HG03045 (cell line): ENCODE data around the gene TRIM16.
"Not testable (repeated sequence)": the region's sequence is repeated elsewhere in the genome, so short reads cannot be mapped to it uniquely, and the experiment has no call there.

Experiments used
- ATAC-seq: cut with Tn5 transposase; IDR thresholded peaks from one replicate; pipeline ENCODE4 v1.9.1; 2021; ENCODE audit warnings: mild to moderate bottlenecking, moderate library complexity; ENCODE audit not compliant: unreplicated experiment

TRIM16 gene

GRCh38 chr17:15619331-15620058 lies 64.6 kb downstream of the TRIM16 start, which contains the start of gene FBXW10B:
TSS of gene FBXW10B (minus strand) at chr17:15619704. CDS start at chr17:15619512, 192 bp downstream.
- ATAC-seq, result not testable (repeated sequence)

GRCh38 chr17:15616828-15617227 lies 67.3 kb downstream of the TRIM16 start:
- not testable (repeated sequence) for ATAC-seq

DNA sequence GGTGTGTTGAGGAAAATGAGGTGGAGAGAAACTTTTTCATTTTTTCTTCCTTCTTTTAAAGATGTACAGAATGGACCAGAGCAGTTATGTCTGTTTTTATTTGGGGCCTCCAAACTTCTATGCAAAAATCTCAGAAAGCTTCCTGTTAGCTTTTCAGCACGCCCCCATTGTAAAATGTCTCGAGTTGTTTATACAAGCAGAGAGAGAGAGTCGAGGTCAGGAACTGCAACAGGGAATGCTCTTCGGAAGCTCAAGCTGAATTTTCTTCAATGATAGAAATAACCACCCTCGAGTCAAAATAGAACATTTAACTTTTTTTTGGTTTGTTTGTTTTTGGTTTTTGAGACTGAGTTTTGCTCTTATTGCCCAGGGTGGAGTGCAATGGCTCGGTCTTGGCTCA lies 68.3 kb downstream of the TRIM16 start:
- ATAC-seq, result not testable (repeated sequence)

DNA sequence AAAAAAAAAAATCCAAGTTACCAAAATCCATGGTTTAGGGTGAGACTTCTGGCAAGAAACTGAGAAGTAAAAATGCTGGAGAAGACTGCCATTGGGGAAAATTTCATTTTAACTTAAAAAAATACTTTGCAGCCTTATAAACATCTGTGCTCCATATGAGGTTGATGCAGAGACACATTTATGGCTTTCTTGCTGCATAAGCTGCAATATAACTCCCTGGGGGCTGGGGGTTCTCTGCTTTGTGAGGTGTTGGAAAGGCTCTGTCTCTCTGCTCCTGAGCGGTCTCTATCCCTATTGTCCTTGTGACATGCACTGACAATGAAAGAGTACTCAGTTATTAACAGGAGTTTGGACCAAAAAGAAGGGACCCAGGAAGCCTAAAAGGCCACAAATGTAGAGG lies 71.0 kb downstream of the TRIM16 start:
- not testable (repeated sequence) for ATAC-seq

DNA sequence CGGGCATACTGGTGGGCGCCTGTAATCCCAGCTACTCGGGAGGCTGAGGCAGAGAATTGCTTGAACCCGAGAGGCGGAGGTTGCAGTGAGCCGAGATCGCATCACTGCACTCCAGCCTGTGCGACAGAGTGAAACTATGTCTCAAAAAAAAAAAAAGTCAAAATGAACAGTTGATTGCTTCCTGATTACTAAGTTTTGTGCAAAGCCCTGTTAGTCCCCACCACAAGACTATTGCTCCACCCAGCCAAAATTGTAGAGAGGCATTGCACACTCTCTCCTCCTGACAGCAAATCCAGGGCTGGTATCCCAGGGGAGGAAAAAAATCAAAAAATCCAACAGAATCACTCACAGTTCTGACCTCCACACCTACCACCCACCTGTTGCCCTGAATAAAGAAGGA lies 91.2 kb downstream of the TRIM16 start:
- ATAC-seq, result not testable (repeated sequence)

DNA sequence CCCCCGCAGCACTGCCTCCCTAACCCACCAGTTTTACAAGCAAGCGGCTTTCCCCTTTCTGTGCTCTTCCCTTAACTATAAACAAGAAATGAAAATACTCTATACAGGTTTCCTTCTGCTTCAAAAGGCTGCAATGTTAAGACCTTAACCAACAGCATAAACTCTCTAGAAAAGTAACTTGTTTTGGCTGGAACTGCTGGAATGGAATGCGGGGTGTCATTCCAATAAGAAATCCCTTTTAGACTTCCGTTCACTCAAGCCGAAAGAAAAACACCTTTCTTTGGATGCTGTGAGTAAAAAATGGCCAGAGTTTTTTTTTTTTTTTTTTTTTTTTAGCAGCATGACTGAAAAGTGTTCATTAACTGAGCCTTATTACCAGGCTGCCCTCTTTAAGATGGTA lies 92.1 kb downstream of the TRIM16 start:
- ATAC-seq, result not testable (repeated sequence)

DNA sequence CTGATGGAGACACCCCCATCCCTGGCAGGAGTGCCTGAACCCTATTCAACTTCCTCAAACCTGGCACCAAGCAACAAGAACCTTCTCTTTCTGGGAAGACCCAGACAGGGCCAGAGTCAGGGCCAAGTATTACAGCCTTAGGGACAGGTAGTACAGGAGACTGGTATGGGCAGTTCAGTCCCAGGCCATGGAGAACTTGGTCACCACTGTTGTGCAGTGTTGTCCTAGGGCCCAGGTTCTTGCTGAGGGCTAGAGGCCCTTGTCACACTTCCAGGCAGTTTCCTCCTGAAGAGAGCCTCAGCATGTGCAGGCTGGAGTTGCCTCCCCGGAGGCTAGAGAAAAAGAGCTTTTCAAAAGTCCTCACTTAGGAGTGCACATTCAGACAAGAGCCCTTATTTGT lies 93.3 kb downstream of the TRIM16 start:
- not testable (repeated sequence) for ATAC-seq

GRCh38 chr17:15589544-15590536 lies 94.3 kb downstream of the TRIM16 start:
- ATAC-seq, result not testable (repeated sequence)

GRCh38 chr17:15588017-15588416 lies 96.1 kb downstream of the TRIM16 start:
- ATAC-seq, result not testable (repeated sequence)

DNA sequence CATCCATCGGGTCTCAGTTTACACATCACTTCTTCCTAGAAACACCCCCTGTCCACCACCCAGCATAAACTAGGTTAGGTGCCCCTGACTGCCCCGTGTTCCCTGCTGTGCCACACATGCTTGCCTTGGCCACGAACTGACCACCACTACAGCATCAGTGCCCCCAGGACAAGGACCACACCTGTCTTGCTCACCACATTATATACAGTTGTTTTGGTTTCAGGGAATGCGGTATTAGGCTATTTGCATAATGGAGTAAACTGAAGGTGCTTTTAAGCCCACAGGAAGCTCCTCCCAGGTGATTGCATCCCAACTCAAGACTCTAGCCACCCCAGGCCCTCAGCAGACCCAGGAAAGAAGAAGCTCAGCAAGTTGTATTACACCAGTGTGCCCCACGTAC lies 100.8 kb downstream of the TRIM16 start:
- not testable (repeated sequence) for ATAC-seq

- not testable (repeated sequence) for ATAC-seq
Observed at GRCh38 chr17:15581462-15581861, 102.6 kb downstream of the TRIM16 start.
